Measurements from ENCODE around the gene PPT2.

DNA sequence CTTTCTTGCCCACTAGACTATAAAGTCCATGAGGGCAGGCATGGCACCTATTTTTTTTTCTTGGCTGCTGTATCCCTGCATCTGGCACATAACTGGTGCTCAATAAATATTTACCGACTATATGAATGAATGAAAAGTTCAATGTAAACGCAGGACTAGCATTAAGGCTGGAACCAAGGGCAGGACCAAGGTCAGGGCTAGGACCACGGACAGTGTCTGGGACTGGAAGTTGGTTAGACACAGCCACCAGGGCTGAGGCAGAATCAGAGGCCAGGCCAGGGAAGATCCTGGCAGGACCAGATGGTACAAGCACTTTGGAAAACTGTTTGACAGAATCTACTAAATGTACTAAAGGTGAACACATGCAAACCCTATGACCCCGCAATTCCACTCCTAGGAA lies 48.5 kb upstream of the PPT2 start:
- TF ChIP-seq, protein P1, sequence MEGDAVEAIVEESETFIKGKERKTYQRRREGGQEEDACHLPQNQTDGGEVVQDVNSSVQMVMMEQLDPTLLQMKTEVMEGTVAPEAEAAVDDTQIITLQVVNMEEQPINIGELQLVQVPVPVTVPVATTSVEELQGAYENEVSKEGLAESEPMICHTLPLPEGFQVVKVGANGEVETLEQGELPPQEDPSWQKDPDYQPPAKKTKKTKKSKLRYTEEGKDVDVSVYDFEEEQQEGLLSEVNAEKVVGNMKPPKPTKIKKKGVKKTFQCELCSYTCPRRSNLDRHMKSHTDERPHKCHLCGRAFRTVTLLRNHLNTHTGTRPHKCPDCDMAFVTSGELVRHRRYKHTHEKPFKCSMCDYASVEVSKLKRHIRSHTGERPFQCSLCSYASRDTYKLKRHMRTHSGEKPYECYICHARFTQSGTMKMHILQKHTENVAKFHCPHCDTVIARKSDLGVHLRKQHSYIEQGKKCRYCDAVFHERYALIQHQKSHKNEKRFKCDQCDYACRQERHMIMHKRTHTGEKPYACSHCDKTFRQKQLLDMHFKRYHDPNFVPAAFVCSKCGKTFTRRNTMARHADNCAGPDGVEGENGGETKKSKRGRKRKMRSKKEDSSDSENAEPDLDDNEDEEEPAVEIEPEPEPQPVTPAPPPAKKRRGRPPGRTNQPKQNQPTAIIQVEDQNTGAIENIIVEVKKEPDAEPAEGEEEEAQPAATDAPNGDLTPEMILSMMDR (IDR thresholded peaks at IDR 0.05): no peak
- no peak for TF ChIP-seq POLR2A (IDR thresholded peaks at IDR 0.05)

Measured in right lobe of liver (tissue), 4 donors.